ENCODE results near the gene OR5K3.
"Not testable (repeated sequence)": the region's sequence is repeated elsewhere in the genome, so short reads cannot be mapped to it uniquely, and the experiment has no call there.

The OR5K3 gene, protein sequence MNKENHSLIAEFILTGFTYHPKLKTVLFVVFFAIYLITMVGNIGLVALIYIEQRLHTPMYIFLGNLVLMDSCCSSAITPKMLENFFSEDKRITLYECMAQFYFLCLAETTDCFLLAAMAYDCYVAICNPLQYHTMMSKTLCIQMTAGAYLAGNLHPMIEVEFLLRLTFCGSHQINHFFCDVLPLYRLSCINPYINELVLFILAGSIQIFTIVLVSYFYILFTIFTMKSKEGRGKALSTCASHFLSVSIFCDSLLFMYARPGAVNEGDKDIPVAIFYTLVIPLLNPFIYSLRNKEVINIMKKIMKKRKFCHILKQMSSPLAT

DNA sequence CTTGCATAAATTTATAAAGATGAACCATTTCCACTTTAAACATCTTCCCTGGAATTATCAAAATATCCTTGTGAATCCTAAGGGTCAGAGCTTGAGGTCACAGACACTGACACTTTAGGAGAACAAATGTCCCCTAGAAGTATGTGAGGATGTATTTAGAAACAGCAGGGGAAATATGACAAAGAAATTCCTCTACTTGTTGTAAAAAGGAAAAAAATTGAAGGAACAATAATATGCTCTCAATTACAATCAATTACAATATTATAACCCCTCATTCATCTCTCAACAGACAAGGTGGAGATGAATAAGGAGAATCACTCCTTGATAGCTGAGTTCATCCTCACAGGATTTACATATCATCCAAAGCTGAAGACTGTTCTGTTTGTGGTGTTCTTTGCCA is at the start of gene OR5K3:
Gene OR5K3 (plus strand): TSS at position 301 of the 400 bp plus-strand sequence. CDS start 0 bp downstream, at position 301.
- no peak for DNase-seq (ENCODE audit: low read depth)

DNA sequence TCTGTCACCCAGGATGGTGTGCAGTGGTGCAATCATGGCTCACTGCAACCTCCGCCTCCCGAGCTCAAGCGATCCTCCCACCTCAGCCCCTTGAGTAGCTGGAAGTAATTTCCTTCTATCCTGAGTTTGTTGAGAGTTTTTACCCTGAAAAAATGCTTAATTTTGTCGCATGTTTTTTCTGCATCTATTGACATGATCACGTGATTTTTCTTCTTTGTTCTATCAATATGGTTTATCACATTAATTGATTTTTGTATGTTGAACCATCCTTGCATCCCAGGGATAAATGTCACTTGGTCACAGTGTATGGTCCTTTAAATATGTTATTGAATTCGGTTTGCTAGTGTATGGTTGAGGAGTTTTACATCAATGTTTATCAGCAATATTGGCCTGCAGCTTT is 48.7 kb upstream of the OR5K3 start:
- DNase-seq (ENCODE audit: low read depth) = no peak

DNA sequence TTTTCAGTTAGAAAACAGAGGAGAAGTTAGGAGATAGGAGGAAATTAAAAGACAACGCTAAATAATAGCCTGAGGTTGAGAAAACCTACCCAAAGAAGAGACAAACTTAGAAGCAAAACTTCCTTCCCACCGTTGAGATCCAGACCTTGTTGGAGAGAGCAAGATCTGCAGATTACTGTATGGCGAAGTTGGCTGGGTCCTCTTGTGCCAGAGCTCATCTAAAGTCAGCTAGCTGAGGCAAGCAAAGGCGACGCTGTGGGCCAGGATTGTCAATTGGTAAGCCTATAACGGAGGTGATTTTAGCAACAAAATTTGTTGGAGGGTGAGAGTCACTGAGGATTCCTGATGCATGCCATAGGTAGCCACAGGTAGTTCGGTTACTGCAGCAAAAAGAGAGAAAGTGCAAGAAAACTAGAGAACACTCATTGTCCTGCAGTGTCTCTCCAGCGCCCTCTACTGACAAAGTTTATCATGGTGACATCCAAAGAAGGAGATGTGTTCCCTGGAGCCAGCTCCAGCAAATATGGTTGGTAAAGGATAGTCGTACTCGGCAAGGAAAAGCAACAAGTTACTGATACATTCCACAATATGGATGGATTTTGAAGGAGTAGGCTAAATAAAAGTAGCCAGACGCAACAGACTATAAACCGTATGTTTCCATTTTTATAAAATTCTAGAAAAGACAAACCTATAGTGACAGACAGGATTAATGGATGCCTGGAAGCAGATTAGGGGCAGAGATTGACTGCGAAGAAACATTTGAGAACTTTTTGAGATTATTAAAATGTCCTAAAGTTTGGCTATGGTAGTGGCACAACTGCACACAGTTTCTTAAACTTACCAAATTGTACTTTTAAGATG is 46.6 kb upstream of the OR5K3 start:
- DNase-seq (ENCODE audit: low read depth) = no peak

DNA sequence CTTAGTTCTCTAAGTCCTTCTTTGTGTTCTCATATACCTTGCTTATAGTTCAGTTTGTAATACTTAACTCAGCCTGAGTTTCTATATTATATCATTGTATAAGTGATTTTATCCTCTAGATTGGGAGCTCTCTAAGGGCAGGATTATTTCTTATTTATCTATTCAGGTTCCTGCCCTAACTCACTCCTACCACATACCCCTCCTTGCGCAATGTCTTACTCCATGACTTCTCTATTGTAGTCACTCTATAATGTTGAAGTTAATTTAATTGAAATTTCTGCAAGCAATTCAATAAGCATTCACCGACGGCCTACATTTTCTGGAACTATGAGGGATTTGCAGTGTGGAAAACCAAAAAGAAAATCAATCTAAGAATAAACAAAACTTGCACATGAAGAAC is 40.4 kb upstream of the OR5K3 start:
- DNase-seq (ENCODE audit: low read depth) = no peak

DNA sequence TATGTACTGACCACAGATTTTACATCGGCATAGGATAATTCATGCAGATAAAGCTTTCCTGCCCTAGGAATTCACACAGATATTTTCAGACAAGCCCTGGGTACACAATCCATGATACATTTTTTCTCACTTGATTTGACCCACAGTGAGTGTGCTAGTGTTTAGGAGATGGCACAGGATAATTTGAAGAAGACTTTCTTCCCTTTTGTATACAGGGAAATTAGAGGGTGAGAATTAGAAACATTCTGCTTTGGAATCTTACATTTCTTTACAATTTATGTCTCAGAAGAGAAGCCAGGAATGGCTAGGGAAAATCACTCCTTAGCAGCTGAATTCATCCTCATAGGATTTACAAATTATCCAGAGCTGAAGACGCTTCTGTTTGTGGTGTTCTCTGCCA is 36.9 kb upstream of the OR5K3 start, which contains the start of gene OR5K4:
Gene OR5K4 (plus strand): TSS at position 301 of the 400 bp plus-strand sequence. CDS start 0 bp downstream, at position 301.
- DNase-seq (ENCODE audit: low read depth) = no peak

DNA sequence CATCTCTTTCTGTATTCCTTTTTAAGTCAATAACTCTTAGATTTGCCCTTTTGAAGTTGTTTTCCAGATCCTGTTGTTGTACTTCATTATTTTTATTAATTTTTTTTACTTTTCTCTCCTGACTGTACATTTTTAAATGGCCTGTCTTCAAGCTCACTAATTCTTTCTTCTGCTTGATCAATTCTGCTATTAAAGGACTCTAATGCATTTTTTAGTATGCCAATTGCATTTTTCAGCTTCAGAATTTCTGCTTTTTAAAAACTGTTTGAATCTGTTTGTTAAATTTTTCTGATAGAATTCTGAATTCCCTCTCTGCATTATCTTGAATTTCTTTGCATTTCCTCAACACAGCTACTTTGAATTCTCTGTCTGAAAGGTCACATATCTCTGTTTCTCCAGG is 31.2 kb upstream of the OR5K3 start:
- DNase-seq (ENCODE audit: low read depth) = no peak

DNA sequence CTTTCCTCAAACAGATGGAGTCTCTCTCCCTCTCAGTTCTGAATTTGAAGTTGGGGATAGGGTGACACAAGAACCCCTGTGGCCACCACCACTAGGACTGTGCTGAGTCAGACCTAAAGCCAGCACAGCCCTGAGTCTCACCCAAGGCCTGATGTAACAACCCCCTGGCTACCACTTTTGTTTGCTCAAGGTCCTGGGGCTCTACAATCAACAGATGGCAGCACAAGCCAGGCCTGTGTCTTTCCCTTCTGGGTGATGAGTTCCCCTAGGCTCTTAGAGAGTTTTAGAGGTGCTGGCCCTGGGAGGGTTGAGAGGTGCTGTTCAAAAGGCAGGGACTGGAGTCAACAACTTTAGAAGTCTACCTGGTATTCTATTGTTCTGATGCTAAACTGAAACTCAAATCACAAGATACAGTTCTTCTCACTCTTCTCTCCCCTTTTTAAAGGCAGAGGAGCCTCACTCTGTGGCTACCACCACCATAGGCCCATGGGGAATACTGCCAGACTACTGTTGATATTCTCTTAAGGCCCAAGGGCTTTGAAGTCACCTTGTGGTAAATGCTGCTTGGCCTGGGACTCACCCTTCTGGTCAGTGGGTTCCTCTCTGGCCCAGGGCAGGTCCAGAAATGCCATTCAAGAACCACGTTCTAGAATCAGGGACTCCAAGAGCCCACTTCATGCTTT is 30.3 kb upstream of the OR5K3 start:
- no peak for DNase-seq (ENCODE audit: low read depth)

DNA sequence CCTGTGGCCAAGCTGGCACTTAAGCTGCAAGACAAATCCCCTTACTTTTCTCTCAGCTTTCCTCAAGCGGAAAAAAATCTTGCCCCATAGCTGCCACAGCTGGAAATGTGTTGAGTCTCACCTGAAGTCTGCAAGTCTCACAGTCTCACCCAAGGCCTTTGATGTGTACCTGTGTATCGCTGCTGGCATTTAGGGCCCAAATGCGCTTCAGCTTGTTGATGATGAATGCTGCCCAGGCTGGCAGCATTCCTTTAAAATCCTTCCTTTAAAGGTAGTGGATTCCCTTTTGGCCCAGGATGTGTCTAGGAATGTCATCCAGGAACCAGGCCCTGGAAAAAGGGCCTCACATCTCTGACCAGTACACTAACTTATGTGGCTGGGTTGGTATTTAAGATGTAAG is 29.8 kb upstream of the OR5K3 start:
- DNase-seq (ENCODE audit: low read depth) = no peak

DNA sequence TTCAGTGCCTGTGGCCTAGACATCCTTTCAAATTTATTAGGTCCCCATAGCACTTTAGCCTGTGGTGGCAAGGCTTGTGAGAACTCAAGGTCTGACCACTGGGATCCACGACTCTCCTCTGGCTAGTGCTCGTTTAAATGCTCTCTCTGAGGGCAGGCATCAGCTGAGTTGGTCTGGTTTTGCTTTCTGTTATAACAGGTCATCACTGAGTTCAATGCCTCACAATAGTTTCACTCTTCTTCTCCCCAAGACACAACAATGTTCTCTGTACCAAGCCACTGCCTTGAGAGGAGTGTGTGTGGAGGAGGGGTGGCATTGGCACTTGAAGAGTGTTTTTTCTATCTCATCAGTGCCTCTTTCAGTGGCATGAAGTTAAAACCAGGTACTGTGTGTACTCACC is 29.2 kb upstream of the OR5K3 start:
- no peak for DNase-seq (ENCODE audit: low read depth)

DNA sequence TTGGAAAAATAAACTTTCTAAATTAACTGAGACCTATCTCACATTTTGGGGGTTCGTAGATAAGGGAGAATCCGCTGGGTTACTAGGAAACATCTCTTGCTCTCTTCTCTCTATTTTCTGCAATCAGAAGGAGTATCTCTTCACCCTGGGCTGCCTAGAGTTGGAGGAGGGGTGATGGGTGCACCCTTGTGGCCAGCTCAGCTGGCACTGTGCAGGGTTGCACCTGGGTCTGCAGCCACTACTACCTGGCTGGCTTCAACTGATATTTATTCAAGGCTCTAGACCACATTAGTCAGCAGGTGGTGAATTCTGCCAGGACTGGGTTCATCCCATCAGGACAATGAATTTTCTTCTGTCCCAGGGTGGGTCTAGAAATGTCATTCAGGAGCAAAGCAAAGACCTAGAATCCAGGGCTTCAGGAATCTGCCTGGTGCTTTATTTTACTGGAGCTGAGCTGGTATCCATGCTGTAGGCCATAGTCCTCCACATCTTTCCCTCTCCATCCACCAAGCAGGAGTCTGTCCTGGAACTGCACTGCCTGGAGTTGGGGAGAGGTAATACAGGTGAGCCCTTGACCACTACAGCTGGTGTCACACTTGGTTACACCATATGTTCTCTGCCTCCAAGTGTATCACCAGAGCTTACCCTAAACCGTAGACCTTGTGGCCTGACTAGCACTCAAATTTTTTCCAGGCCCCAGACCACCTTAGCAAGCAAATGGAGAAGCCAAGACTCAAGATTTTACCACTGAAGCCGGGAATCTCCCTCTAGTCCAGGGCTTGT is 22.8 kb upstream of the OR5K3 start:
- DNase-seq (ENCODE audit: low read depth) = no peak

DNA sequence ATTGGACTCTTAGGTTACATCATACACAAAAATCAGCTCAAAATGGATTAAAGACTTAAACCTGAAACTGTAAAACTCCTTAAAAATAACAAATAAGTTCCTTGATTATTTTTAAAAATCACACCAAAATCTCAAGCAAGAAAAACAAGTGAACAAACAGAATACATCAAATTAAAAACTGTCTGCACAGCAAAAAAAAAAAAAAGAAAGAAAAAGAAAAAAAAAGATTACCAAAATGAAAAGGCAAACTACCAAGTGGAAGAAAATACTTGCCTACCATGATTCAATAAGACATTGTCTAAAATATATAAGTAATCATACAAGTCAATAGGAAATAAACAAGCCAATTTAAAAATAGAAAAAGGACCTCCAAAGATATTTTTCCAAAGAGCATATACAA is 19.3 kb upstream of the OR5K3 start:
- no peak for DNase-seq (ENCODE audit: low read depth)

DNA sequence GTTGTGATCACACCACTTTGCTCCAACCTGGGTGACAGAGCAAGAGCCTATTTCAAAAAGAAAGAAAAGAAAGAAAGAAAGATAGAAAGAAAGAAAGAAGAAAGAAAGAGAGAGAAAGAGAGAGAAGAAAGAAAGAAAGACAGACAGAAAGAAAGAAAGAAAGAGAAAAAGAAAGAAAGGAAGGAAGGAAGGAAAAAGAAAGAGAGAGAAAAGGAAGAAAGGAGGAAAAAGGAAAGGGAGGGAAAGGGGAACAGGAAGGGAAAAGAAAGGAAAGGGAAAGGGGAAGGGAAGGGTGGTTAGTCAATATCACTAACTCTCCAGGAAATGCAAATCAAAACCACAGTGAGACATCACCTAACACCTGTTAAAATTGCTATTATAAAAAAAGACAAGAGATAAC is 18.6 kb upstream of the OR5K3 start:
- DNase-seq (ENCODE audit: low read depth) = no peak

DNA sequence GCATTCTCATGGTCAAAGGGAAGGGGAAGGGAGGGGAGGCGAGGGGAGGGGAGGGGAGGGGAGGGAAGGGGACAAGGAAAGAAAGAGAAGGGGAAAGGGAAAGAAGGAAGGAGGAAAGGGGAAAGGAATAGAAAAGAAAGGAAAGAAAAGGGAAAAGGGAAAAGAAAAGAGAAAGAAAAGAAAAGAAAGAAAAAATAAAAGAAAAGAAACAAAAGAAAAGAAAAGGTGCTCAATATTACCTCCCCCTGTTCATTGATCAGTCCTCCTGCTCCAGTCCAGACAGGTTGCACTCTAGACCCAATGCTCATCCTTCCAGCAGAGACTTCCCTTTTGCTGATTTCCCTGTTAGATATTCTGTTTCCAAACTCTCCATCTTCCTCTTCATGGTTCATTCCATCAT is 18.0 kb upstream of the OR5K3 start:
- DNase-seq (ENCODE audit: low read depth) = no peak

DNA sequence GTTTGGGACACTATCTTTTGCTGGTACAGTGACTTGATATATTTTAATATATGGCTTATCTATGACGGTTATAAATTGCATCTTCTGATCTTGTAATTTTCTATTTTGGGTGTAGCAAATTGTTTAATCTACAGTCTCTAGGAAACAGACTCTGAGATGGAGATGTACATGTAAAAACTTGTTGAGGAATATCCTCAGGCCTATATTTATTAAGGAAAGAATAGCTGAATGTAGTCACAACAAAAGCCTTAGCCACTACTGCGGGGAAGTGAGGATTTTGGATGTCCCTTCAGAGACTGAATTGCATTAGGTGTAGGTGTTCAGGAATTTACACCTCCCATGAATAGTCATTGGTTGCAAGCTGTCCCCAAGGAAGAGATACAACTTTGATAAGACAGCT is 13.8 kb upstream of the OR5K3 start:
- no peak for DNase-seq (ENCODE audit: low read depth)

DNA sequence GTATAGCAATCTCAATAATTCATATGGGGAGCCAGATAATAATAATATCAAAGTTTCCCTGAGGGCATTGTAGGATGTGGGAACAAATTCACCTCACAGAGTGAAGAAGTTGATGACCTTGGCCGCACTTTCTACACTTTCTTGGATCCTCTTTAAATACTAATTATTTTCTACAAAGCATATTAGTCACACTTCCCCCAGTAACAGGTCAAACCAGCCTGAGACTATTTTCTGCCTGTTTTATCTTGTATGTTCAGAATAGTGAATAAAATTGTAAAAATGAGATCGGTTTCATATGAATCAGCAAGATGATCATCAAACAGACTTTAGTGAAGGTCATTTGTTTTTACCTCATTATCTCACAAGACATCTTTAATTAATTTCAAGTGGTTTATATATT is 2.3 kb upstream of the OR5K3 start:
- DNase-seq (ENCODE audit: low read depth) = no peak

DNA sequence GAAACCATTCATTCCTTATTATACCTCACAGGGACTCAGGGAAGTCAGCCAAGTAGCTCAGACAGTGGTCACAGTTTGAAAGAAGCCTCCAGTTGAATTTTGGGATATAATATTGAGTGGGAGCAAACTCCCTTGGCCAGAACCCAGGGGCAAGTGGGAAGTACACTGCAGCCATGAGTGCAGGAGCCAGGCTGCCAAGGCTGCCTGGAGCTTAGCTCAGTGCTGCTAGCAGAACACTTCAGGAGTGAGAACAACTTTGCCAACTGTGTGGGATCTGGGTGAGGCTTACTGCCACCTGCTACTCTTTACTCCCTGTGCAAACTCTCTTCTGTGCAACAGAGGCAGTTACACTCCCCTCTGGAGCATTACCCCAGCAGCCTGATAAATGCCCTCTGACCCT is 4.6 kb downstream of the OR5K3 start:
- no peak for DNase-seq (ENCODE audit: low read depth)

DNA sequence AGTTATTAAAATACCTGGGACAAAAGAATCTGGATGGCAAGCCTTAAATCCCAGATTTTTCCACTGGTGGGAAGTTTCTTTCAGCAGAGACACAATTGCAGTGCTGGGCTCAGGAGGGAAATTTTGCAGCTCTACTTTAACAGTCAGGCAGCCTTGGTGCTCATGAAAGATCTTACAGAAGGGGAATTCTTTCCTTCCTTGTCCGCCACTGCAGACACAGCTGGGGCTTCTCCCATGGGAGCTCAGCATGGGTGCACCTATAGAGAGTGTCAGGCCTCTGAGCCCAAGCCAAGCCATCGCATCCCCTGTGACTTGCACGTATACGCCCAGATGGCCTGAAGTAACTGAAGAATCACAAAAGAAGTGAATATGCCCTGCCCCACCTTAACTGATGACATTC is 6.0 kb downstream of the OR5K3 start:
- not testable (repeated sequence) for DNase-seq (ENCODE audit: low read depth)

DNA sequence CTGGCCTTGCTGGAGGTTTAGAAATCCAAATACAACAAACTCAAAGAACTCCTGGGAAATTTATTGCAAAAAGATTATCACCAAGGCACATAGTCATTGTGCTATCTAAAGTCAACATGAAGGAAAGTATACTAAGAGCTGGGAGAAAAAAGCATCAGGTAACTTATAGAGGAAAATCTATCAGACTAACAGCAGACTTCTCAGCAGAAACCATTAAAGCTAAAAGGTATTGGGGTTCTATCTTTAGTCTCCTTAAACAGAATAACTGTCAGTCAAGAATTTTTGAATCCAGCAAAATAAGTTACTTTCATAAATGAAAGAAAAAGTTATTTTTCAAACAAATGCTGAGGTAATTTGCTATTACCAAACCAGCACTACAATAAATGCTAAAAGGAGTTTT is 8.0 kb downstream of the OR5K3 start:
- DNase-seq (ENCODE audit: low read depth) = no peak

DNA sequence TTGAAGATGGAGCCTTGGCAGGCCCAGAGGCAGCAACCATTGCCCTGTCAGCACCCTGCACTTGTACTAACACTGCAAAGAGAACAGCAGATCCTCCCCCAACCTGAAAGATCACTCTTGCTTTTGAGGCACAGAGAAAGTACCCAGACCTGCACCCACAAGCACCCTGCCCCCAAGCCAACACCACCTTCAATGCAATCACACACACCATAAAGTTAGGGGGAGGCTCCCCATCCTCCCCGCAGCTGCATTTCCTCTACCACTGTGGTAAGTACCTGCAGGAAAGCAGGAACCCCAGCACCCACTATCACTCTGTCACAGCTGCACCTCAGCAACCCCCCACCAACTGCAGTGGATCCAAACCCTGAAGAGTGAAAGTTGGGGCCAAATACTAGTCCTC is 12.0 kb downstream of the OR5K3 start:
- no peak for DNase-seq (ENCODE audit: low read depth)

DNA sequence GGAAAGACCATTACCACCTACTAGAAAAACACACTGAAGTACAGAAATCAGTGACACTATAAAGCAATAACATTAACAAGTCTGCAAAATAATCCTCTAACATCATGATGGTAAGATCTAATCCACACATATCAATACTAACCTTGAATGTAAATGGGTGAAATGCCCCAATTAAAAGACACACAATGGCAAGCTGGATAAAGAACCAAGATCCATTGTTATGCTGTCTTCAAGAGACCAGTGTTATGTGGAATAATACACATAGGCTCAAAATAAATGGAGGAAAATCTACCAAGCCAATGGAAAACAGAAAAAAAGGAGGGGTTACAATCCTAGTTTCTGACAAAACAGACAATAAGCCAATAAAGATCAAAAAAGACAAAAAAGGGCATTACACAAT is 13.5 kb downstream of the OR5K3 start:
- DNase-seq (ENCODE audit: low read depth) = no peak

DNA sequence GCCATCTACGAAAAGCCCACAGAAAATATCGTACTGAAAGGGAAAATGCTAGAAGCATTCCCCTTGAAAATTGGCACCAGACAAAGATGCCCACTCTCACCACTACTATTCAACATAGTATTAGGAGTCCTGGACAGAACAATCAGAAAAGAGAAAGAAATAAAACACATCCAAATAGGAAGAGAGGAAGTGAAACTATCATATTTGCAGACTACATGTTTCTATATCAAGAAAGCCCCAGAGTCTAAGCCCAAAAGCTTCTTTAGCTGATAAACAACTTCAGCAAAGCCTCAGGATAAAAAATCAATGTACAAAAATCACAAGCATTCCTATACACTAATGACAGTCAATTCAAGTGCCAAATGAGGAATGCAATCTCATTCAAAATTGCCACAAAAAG is 15.6 kb downstream of the OR5K3 start:
- no peak for DNase-seq (ENCODE audit: low read depth)

DNA sequence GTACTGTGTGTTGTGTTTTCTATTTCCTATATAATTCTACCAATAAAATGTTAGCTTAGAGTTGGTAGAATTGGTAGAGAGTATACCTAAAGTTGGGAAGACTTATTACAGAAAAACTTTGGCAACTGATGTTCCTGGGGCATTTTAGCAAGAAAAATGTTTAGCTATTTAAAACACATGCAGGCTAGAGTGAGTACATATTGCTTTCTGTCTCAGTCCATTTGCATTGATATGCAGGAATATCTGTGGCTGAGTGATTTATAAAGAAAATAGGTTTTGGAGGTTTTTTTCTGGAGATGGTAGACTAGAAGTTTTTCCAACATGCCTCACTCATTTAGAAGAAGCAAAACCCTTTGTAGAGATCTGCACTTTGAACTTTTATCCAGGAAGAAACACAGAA is 42.1 kb downstream of the OR5K3 start:
- no peak for DNase-seq (ENCODE audit: low read depth)

Measured in stimulated activated CD8-positive, alpha-beta memory T cell treated with anti-CD3 and anti-CD28 coated beads, Interleukin-15, amount 100 ng/mL, for 1 hour (primary cell).